H1 (cell line): ENCODE data around the gene ZNF660. TPM values are rescaled to one million over a fixed set of nuclear protein-coding genes. Genes with fewer than 3 reads are reported as not detected.

Experiments
- CBX8 ChIP-seq: fragments of 300-800, 300-1000 bp; sonication (generic); IDR thresholded peaks from 2 replicates; pipeline ENCODE4 v1.7.1; 2016; ENCODE audit warnings: low read depth, low read length, borderline replicate concordance
- EGR1 ChIP-seq: IDR thresholded peaks from 2 replicates; pipeline ENCODE4 v1.6.1; 2011; ENCODE audit warnings: low read depth, low read length, borderline replicate concordance
- KDM5A ChIP-seq: fragments of 200-600 bp; IDR thresholded peaks from 2 replicates; pipeline ENCODE4 v1.7.1; 2012; ENCODE audit warnings: mild to moderate bottlenecking, low read length, inconsistent platforms, mixed read lengths
- POLR2AphosphoS5 ChIP-seq: IDR thresholded peaks from 2 replicates; pipeline ENCODE4 v1.6.1; 2011; ENCODE audit warnings: low read depth, low read length
- SIN3A ChIP-seq, 2 experiments: IDR thresholded peaks in 1 of 2; conservative IDR thresholded peaks in 1 of 2; 2 replicates each; pipeline ENCODE4 v1.6.1; 2011 to 2012; ENCODE audit warnings: low read length in 2 of 2, improper control_type of control experiment in 1 of 2, low read depth in 1 of 2, mild to moderate bottlenecking in 1 of 2
- SP2 ChIP-seq: IDR thresholded peaks from 2 replicates; pipeline ENCODE4 v1.6.1; 2012; ENCODE audit warnings: mild to moderate bottlenecking, low read length, inconsistent platforms
- ZNF274 ChIP-seq: IDR thresholded peaks from 2 replicates; pipeline ENCODE4 v1.7.0; 2012; ENCODE audit warnings: low read length, borderline replicate concordance; ENCODE audit errors: extremely low read depth
- polyA plus RNA-seq, 7 experiments: library from polyadenylated mRNA; depleted of rRNA in 3 of 7; stranded (reverse) in 5 of 7; unstranded in 2 of 7; fragments of >200 nt in 5 of 7; fragments of 200-250 nt in 2 of 7; gene quantifications; 1 replicate in 5 of 7; 2 replicates in 1 of 7; 4 replicates in 1 of 7; pipeline versions ENCODE4 v1.2.1 to v1.2.3, GENCODE V29; 2011 to 2013; ENCODE audit warnings: missing spikeins in 2 of 7, mixed read lengths in 2 of 7
- total RNA-seq: library from RNA; stranded (reverse); fragmentation: NEBNext Ultra II Directional; extraction: Animal tissue kit (Norgen Biotek cat#: 25700); gene quantifications from 2 replicates; pipeline ENCODE4 v1.2.1, GENCODE V29; 2021
- TF ChIP-seq, protein P1 (sequence below): IDR thresholded peaks from 2 replicates; pipeline ENCODE4 v1.6.1; 2012; ENCODE audit warnings: low read length, inconsistent platforms

ZNF660 gene
- total and polyA plus RNA-seq, 2 of the 8 experiments (the other 6 are each of a cell fraction or from before 2014, with no cell fraction given), result 3.1 to 13.0 TPM

DNA sequence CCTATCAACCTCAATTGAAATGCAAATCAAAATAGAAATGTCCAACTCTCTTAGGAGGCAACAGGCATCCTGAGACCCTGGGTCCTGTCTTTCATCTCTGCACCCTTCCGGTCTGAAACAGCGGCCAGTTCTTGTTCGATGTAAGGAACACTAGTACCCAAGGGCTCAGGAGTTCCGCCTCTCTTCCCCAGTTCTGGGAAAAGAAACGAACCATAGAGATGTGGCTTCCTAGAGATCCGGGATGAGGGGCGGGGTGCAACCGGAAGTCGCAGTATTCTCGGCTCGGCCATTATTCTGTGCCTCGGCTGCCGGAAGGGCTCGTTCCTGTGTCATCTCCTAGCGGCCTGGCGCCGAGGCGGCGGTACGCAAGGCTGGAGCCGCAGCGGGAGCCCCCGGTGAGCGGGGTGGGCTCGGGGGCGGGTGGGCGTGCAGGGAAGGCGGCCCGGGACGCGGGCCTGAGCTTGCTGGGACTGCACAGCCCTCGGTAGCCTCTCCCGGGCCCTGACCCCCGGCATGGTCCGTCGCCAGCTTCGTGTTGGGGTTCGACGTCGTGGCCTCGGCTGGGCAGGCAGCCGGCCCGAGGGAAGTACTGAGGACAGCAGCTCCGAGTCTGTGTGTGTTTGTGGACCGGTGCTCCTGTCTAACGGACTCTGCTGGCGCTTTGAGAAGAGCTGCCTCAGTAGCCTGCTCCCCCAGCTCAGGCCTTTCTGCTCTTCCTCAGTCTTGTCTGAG, 40.2 kb downstream of the ZNF660 start, which contains the start of gene ZNF197 (continued):
- TF ChIP-seq CBX8 (no peak), KDM5A (no peak), POLR2AphosphoS5 (peak; percentile 69), SIN3A (conservative IDR thresholded peaks at IDR 0.05 in 1 of 2, IDR thresholded peaks at IDR 0.05 in 1 of 2; ENCODE audit: low read depth in 1 of 2, low read length in 2 of 2) (peak; percentile 29 to 70; a peak in 3 of 4 replicates), SP2 (peak; percentile 91), EGR1 (peak; percentile 92), ZNF274 (no peak)
- TF ChIP-seq, protein P1, sequence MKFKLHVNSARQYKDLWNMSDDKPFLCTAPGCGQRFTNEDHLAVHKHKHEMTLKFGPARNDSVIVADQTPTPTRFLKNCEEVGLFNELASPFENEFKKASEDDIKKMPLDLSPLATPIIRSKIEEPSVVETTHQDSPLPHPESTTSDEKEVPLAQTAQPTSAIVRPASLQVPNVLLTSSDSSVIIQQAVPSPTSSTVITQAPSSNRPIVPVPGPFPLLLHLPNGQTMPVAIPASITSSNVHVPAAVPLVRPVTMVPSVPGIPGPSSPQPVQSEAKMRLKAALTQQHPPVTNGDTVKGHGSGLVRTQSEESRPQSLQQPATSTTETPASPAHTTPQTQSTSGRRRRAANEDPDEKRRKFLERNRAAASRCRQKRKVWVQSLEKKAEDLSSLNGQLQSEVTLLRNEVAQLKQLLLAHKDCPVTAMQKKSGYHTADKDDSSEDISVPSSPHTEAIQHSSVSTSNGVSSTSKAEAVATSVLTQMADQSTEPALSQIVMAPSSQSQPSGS, result no peak
